ENCODE results near the gene LAS1L. TPM values are rescaled to one million over a fixed set of nuclear protein-coding genes. Genes with fewer than 3 reads are reported as not detected.
A peak's percentile ranks its signal among the peaks of the same experiment; 100 is the strongest.

The LAS1L gene
- total and polyA plus RNA-seq, 9 of the 15 experiments (the other 6 are each of a cell fraction or from before 2014, with no cell fraction given): 43.3 to 119 (median 86.4) TPM

GRCh38 chrX:65534450-65535292 is at the start of gene LAS1L (continued):
- TF ChIP-seq POLR2B (IDR thresholded peaks at IDR 0.05; ENCODE audit: low read depth, partially characterized antibody): peak; percentile 59
- TF ChIP-seq MTA3 (IDR thresholded peaks at IDR 0.05; ENCODE audit: borderline replicate concordance): peak; percentile 79; the same call in 1 of the 2 replicates

- no peaks in the 10 kb centered on the region for H3K9me1 ChIP-seq (ENCODE audit: control insufficient read depth, insufficient read depth, low read length)
- H3K4me2 ChIP-seq (ENCODE audit: insufficient read depth, low read length): peak overlapping the region; percentile 56
- ATAC-seq: peak; percentile 77
- no TSS peak for BruUV-seq (replicated peaks)
- H3K27me3 ChIP-seq (ENCODE audit: control insufficient read depth in 2 of 2, insufficient read depth in 2 of 2, low read length in 2 of 2): no peaks in the 10 kb centered on the region
- H3K79me2 ChIP-seq (ENCODE audit: control insufficient read depth, insufficient read depth, low read length): no peaks in the 10 kb centered on the region
- no peak overlapping the region for H3K4me3 ChIP-seq
- ChIA-PET POLR2A (no interaction called here), CTCF (ENCODE audit: low intra/inter-chr PET ratio) (interaction anchor here (1.7 to 2.6 kb wide), 2 partner anchors 13 to 1146 kb away, joined by 12 to 14 read pairs; no protein-coding TSS in a partner anchor)
- peak; percentile 75 for FAIRE-seq
- H3K27ac ChIP-seq (ENCODE audit: extremely low read depth, low read depth, low read length): peak overlapping the region; percentile 62
- 6% methylated on average over 4 of the region's 4 CpGs for WGBS (ENCODE audit: insufficient coverage, low coverage, missing lambda C conversion rate)
- no peaks in the 10 kb centered on the region for H4K20me1 ChIP-seq (replicated peaks; ENCODE audit: control insufficient read depth, insufficient read depth, low read length)
- H3K9ac ChIP-seq (ENCODE audit: insufficient read depth in 1 of 2, low read depth in 2 of 2, low read length in 2 of 2): peak overlapping the region; percentile 0 to 36; a peak in 3 of 4 replicates
- DNase-seq (ENCODE audit: extremely low read depth in 1 of 4, low spot score in 3 of 4): peak; percentile 39 to 62 (median 49)
- peak overlapping the region; percentile 76 for H2AFZ ChIP-seq (ENCODE audit: low read depth, low read length)
- in situ Hi-C loops (cut with MboI): loop anchor here (5.0 to 25.0 kb wide), 4 partner anchors 162 to 1142 kb away; no protein-coding TSS in a partner anchor
- intact Hi-C loops (cut with micrococcal nuclease): loop anchor here (1.0 to 5.0 kb wide), 6 partner anchors 13 to 1145 kb away; no protein-coding TSS in a partner anchor
- H3K9me3 ChIP-seq (replicated peaks; ENCODE audit: control insufficient read depth, insufficient read depth, low read depth, low read length): no peaks in the 10 kb centered on the region
- H3K4me1 ChIP-seq (replicated peaks in 1 of 2; ENCODE audit: control insufficient read depth in 2 of 2, insufficient read depth in 2 of 2, low read length in 2 of 2): peaks cover 5 to 10% of the 10 kb centered on the region in 2 experiments; a peak in 4 of 5 replicates
- H3K36me3 ChIP-seq (ENCODE audit: control insufficient read depth, insufficient read depth, low read length): no peaks in the 10 kb centered on the region
- 0 out of 2 replicates have a peak, but pooled peaks have one; percentile 12 for TF ChIP-seq EP400 (IDR thresholded peaks at IDR 0.05)
- no peak for TF ChIP-seq RB1 (IDR thresholded peaks at IDR 0.05; ENCODE audit: low read depth)
- peak in 1 of 3 experiments; percentile 63 for TF ChIP-seq YY1 (IDR thresholded peaks at IDR 0.05; ENCODE audit: borderline replicate concordance in 1 of 3, control insufficient read depth in 1 of 3, extremely low read depth in 1 of 3, insufficient read depth in 3 of 3, insufficient read length in 1 of 3, insufficient replicate concordance in 2 of 3, low read depth in 1 of 3, low read length in 2 of 3)
- TF ChIP-seq ZEB2 (IDR thresholded peaks at IDR 0.05): no peak
- no peak for TF ChIP-seq PURB (CRISPR knock-in tag; IDR thresholded peaks at IDR 0.05; ENCODE audit: low read depth)
- TF ChIP-seq ARNT (IDR thresholded peaks at IDR 0.05): no peak
- TF ChIP-seq E2F3 (CRISPR knock-in tag; IDR thresholded peaks at IDR 0.05): no peak
- no peak for TF ChIP-seq CHD4 (IDR thresholded peaks at IDR 0.05; ENCODE audit: insufficient read depth, insufficient replicate concordance, low read depth, low read length, poor library complexity, severe bottlenecking)
- no peak for TF ChIP-seq HMG20A (CRISPR knock-in tag; conservative IDR thresholded peaks at IDR 0.05)
- TF ChIP-seq SAFB2 (IDR thresholded peaks at IDR 0.05; ENCODE audit: borderline replicate concordance, low read depth, low read length, severe bottlenecking): no peak
- no peak for TF ChIP-seq ZNF165 (CRISPR knock-in tag; IDR thresholded peaks at IDR 0.05; ENCODE audit: borderline replicate concordance)
- no peak for TF ChIP-seq TAF1 (IDR thresholded peaks at IDR 0.05; ENCODE audit: control insufficient read depth, extremely low read depth, insufficient read depth, low read length, severe bottlenecking)
- TF ChIP-seq SIN3A (IDR thresholded peaks at IDR 0.05; ENCODE audit: borderline replicate concordance in 2 of 2, control insufficient read depth in 1 of 2, low read depth in 2 of 2, low read length in 2 of 2): no peak
- TF ChIP-seq CBFA2T2 (conservative IDR thresholded peaks at IDR 0.05): peak; percentile 16; the same call in 1 of the 2 replicates
- TF ChIP-seq ZFX (CRISPR knock-in tag; IDR thresholded peaks at IDR 0.05): no peak
- TF ChIP-seq ETS2 (tag; IDR thresholded peaks at IDR 0.05; ENCODE audit: borderline replicate concordance, poor library complexity, severe bottlenecking): no peak
Measured at GRCh38 chrX:65582450-65583082, 48.0 kb upstream of the LAS1L start.
